CD14-positive monocyte (primary cell): ENCODE measurements around the gene GNAS-AS1. TPM values are rescaled to one million over a fixed set of nuclear protein-coding genes. Genes with fewer than 3 reads are reported as not detected.

Source experiments
- DNase-seq, 3 donors: peaks; one replicate each; pipeline ENCODE4 v3.0.0-alpha.2; 2011 to 2022
- H2AFZ ChIP-seq: 2 replicates; pipeline ENCODE4 v1.6.0; 2012; ENCODE audit warnings: mild to moderate bottlenecking, low read depth, low read length, inconsistent platforms; ENCODE audit not compliant: insufficient read depth, poor library complexity, severe bottlenecking
- H3K27ac ChIP-seq, 2 donors: 1 replicate in 1 of 2; 2 replicates in 1 of 2; pipeline ENCODE4 v1.5.1; 2012 to 2013; ENCODE audit warnings: low read length in 2 of 2, control low read depth in 1 of 2, inconsistent platforms in 1 of 2, low read depth in 1 of 2, mild to moderate bottlenecking in 1 of 2
- H3K27me3 ChIP-seq, 2 donors: one replicate each; pipeline versions ENCODE4 v1.6.0 to v1.6.1; 2011 to 2013; ENCODE audit warnings: low read length in 2 of 2; ENCODE audit not compliant: control insufficient read depth in 2 of 2, insufficient read depth in 2 of 2
- H3K36me3 ChIP-seq, 2 donors: replicated peaks in 1 of 2; 1 replicate in 1 of 2; 2 replicates in 1 of 2; pipeline versions ENCODE4 v1.5.1 to v1.6.1; 2012 to 2013; ENCODE audit warnings: low read length in 2 of 2, control low read depth in 1 of 2, inconsistent platforms in 1 of 2, mild to moderate bottlenecking in 1 of 2; ENCODE audit not compliant: insufficient read depth in 2 of 2, control insufficient read depth in 1 of 2
- H3K4me1 ChIP-seq, 2 donors: 1 replicate in 1 of 2; 2 replicates in 1 of 2; pipeline versions ENCODE4 v1.5.1 to v1.6.1; 2012 to 2013; ENCODE audit warnings: low read length in 2 of 2, control low read depth in 1 of 2, inconsistent platforms in 1 of 2, mild to moderate bottlenecking in 1 of 2, moderate library complexity in 1 of 2; ENCODE audit not compliant: insufficient read depth in 2 of 2, control insufficient read depth in 1 of 2
- H3K4me2 ChIP-seq: replicated peaks from 2 replicates; pipeline ENCODE3; 2012; ENCODE audit warnings: low read length, moderate library complexity, mild to moderate bottlenecking; ENCODE audit not compliant: poor library complexity, severe bottlenecking; ENCODE audit errors: extremely low read depth
- H3K4me3 ChIP-seq, 3 experiments: fragments of 200-600 bp in 1 of 3; sonication (generic) in 1 of 3; replicated peaks in 1 of 3; 1 replicate in 2 of 3; 2 replicates in 1 of 3; pipeline ENCODE4 v1.5.1; 2011 to 2013; ENCODE audit warnings: low read length in 3 of 3, mild to moderate bottlenecking in 3 of 3, control low read depth in 2 of 3, low read depth in 2 of 3, inconsistent platforms in 1 of 3, moderate library complexity in 1 of 3
- H3K79me2 ChIP-seq: 2 replicates; pipeline ENCODE4 v1.6.0; 2012; ENCODE audit warnings: mild to moderate bottlenecking, control low read depth, inconsistent platforms, low read length, moderate library complexity; ENCODE audit not compliant: insufficient read depth
- H3K9ac ChIP-seq: 2 replicates; pipeline ENCODE4 v1.6.0; 2017; ENCODE audit warnings: low read length, mild to moderate bottlenecking; ENCODE audit not compliant: insufficient read depth, poor library complexity, severe bottlenecking
- H3K9me3 ChIP-seq, 2 donors: replicated peaks in 1 of 2; 1 replicate in 1 of 2; 2 replicates in 1 of 2; pipeline versions ENCODE4 v1.5.1 to v1.6.1; 2012 to 2013; ENCODE audit warnings: low read length in 2 of 2, control low read depth in 1 of 2; ENCODE audit not compliant: control insufficient read depth in 1 of 2, insufficient read depth in 1 of 2
- H4K20me1 ChIP-seq: 2 replicates; pipeline ENCODE4 v1.6.0; 2012; ENCODE audit warnings: mild to moderate bottlenecking, low read length, control low read depth, moderate library complexity; ENCODE audit not compliant: insufficient read depth
- H3K27ac Mint-ChIP-seq, 7 donors: one replicate each; pipeline ENCODE4 v1.8.0; 2020; ENCODE audit warnings: mild to moderate bottlenecking in 7 of 7, mixed read lengths in 7 of 7, moderate library complexity in 6 of 7, inconsistent platforms in 2 of 7
- H3K27me3 Mint-ChIP-seq, 3 donors: one replicate each; pipeline ENCODE4 v1.8.0; 2021 to 2022; ENCODE audit warnings: low read depth in 3 of 3, mild to moderate bottlenecking in 3 of 3, mixed read lengths in 3 of 3, moderate library complexity in 3 of 3, inconsistent platforms in 1 of 3
- H3K36me3 Mint-ChIP-seq, 2 donors: one replicate each; pipeline ENCODE4 v1.8.0; 2020; ENCODE audit warnings: mixed read lengths in 2 of 2, inconsistent platforms in 1 of 2, mild to moderate bottlenecking in 1 of 2
- H3K4me1 Mint-ChIP-seq: one replicate; pipeline ENCODE4 v1.8.0; 2020; ENCODE audit warnings: mild to moderate bottlenecking, mixed read lengths
- H3K4me3 Mint-ChIP-seq, 2 donors: one replicate each; pipeline ENCODE4 v1.8.0; 2020; ENCODE audit warnings: mild to moderate bottlenecking in 2 of 2, mixed read lengths in 2 of 2, moderate library complexity in 1 of 2
- H3K9me3 Mint-ChIP-seq, 7 donors: one replicate each; pipeline ENCODE4 v1.8.0; 2020 to 2022; ENCODE audit warnings: mixed read lengths in 7 of 7, mild to moderate bottlenecking in 6 of 7, moderate library complexity in 6 of 7, inconsistent platforms in 2 of 7
- WGBS: methylation state at CpG from one replicate; pipeline ENCODE4 v1.1.5; 2013; ENCODE audit warnings: missing lambda C conversion rate; ENCODE audit not compliant: insufficient coverage; 5-methylcytosine and 5-hydroxymethylcytosine counted together
- intact Hi-C, 2 donors: fragments of 100-400 bp; cut with micrococcal nuclease; formaldehyde crosslinking; loops; one replicate each; pipeline versions ENCODE4 v1.15.0 to v1.15.1; 2023
- polyA plus RNA-seq, 3 donors: library from polyadenylated mRNA; depleted of rRNA in 1 of 3; unstranded in 2 of 3; stranded (reverse) in 1 of 3; fragments of 300-500 nt in 2 of 3; fragments of >200 nt in 1 of 3; fragmentation: Illumina TruSeq in 2 of 3; gene quantifications; 1 replicate in 2 of 3; 2 replicates in 1 of 3; pipeline ENCODE4 v1.2.3, GENCODE V29; 2012 to 2021
- TF ChIP-seq, protein P1 (sequence below): fragments of 200-600 bp; IDR thresholded peaks from one replicate; pipeline ENCODE4 v1.8.0; 2022; ENCODE audit warnings: antibody characterized with exemption, mild to moderate bottlenecking

The GNAS-AS1 gene
- polyA plus RNA-seq, 3 donors, result not detected

DNA sequence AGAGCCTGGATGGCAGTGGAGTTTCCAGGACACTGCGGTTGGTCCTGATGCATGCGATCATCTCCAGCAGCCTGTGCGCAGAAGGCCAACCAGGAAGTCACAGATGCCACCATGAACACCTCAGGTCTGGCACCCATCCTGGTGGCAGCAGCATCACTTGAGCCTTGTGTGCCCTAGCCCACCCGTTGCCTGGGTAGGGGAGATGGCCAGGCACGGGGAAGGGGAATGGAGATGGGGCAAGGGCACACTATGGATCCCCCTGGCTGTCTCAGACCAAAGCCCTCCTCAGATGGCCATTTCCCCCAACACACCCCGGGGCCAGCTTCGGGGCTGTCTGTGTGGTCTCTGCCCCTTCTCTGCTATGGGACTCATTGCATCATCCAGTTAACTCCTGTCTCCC lies 58.3 kb downstream of the GNAS-AS1 start:
- H3K4me3 Mint-ChIP-seq, result no peak overlapping the region
- Histone ChIP-seq H3K9ac (no peak overlapping the region), H3K4me1 (no peaks in the 10 kb centered on the region), H3K4me3 (no peak overlapping the region), H3K9me3 (no peaks in the 10 kb centered on the region), H3K27me3 (no peaks in the 10 kb centered on the region), H3K79me2 (no peaks in the 10 kb centered on the region), H2AFZ (no peak overlapping the region), H3K36me3 (no peaks in the 10 kb centered on the region), H3K4me2 (no peak overlapping the region), H4K20me1 (no peaks in the 10 kb centered on the region), H3K27ac (no peak overlapping the region)
- TF ChIP-seq, protein P1, sequence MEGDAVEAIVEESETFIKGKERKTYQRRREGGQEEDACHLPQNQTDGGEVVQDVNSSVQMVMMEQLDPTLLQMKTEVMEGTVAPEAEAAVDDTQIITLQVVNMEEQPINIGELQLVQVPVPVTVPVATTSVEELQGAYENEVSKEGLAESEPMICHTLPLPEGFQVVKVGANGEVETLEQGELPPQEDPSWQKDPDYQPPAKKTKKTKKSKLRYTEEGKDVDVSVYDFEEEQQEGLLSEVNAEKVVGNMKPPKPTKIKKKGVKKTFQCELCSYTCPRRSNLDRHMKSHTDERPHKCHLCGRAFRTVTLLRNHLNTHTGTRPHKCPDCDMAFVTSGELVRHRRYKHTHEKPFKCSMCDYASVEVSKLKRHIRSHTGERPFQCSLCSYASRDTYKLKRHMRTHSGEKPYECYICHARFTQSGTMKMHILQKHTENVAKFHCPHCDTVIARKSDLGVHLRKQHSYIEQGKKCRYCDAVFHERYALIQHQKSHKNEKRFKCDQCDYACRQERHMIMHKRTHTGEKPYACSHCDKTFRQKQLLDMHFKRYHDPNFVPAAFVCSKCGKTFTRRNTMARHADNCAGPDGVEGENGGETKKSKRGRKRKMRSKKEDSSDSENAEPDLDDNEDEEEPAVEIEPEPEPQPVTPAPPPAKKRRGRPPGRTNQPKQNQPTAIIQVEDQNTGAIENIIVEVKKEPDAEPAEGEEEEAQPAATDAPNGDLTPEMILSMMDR, result no peak
- intact Hi-C loops, result no loop called here
- WGBS, result 93% methylated on average over 5 of the region's 7 CpGs
- no peak for DNase-seq
- no peaks in the 10 kb centered on the region for H3K4me1 Mint-ChIP-seq
- H3K9me3 Mint-ChIP-seq, result peaks cover 0 to 2% (median 0%) of the 10 kb centered on the region in 7 donors
- no peak overlapping the region for H3K27ac Mint-ChIP-seq
- H3K36me3 Mint-ChIP-seq, result no peaks in the 10 kb centered on the region
- H3K27me3 Mint-ChIP-seq, result peaks cover 7 to 14% (median 11%) of the 10 kb centered on the region in 3 donors

DNA sequence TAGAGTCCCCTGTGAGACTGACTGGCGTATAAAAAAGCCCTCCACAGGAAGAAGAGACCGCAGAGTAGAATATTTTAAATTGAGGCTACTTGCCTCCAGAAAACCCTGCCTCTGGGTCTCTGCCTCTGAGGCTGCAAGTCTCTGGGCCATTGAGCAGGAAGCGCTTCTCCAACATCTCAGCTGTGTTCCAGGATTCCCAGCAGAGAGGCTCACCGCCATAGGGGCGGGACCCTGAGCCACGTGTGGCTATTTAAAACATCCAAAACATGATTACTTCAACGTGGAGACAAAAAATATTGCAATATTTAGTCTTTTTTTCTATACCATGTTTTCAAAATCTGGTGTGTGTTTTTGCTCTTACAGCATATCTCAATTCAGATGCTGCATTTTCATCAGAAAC lies 59.4 kb downstream of the GNAS-AS1 start:
- H2AFZ ChIP-seq, result no peak overlapping the region
- H3K9me3 ChIP-seq, result no peaks in the 10 kb centered on the region
- H3K4me1 ChIP-seq, result no peaks in the 10 kb centered on the region
- no peaks in the 10 kb centered on the region for H3K36me3 ChIP-seq
- H3K27me3 ChIP-seq, result no peaks in the 10 kb centered on the region
- Mint-ChIP-seq H3K27ac (no peak overlapping the region), H3K36me3 (no peaks in the 10 kb centered on the region), H3K9me3 (peaks cover 0 to 2% (median 0%) of the 10 kb centered on the region in 7 donors), H3K4me3 (no peak overlapping the region), H3K4me1 (no peaks in the 10 kb centered on the region), H3K27me3 (peaks cover 7 to 12% (median 10%) of the 10 kb centered on the region in 3 donors)
- no peak overlapping the region for H3K4me2 ChIP-seq
- TF ChIP-seq, protein P1, result no peak
- no peak overlapping the region for H3K4me3 ChIP-seq
- no peaks in the 10 kb centered on the region for H4K20me1 ChIP-seq
- 100% methylated on average over 1 of the region's 7 CpGs for WGBS
- intact Hi-C loops, result no loop called here
- H3K27ac ChIP-seq, result no peak overlapping the region
- no peaks in the 10 kb centered on the region for H3K79me2 ChIP-seq
- no peak overlapping the region for H3K9ac ChIP-seq
- no peak for DNase-seq
